Thymus (tissue), 11 donors: ENCODE results near the gene NDUFA11. TPM values are rescaled to one million over a fixed set of nuclear protein-coding genes. Genes with fewer than 3 reads are reported as not detected.
"Not testable (repeated sequence)": the region's sequence is repeated elsewhere in the genome, so short reads cannot be mapped to it uniquely, and the experiment has no call there.

Experiments
- DNase-seq, 9 donors: peaks; one replicate each; pipeline ENCODE4 v3.0.0-alpha.2; 2013; ENCODE audit warnings: low spot score in 9 of 9, low read depth in 6 of 9, missing footprints in 1 of 9
- H3K27ac ChIP-seq, 2 donors: one replicate each; pipeline ENCODE4 v1.5.1; 2013; ENCODE audit warnings: control low read depth in 1 of 2, low read depth in 1 of 2, low read length in 1 of 2, mild to moderate bottlenecking in 1 of 2, moderate library complexity in 1 of 2
- H3K27me3 ChIP-seq, 2 donors: one replicate each; pipeline ENCODE4 v1.5.1; 2013; ENCODE audit warnings: low read length in 1 of 2; ENCODE audit not compliant: control insufficient read depth in 2 of 2, insufficient read depth in 1 of 2
- H3K36me3 ChIP-seq, 2 donors: one replicate each; pipeline ENCODE4 v1.5.1; 2013; ENCODE audit warnings: low read length in 1 of 2, mild to moderate bottlenecking in 1 of 2, moderate library complexity in 1 of 2; ENCODE audit not compliant: control insufficient read depth in 2 of 2, insufficient read depth in 2 of 2
- H3K4me1 ChIP-seq, 2 donors: one replicate each; pipeline ENCODE4 v1.5.1; 2013; ENCODE audit warnings: low read length in 2 of 2; ENCODE audit not compliant: control insufficient read depth in 2 of 2, insufficient read depth in 2 of 2
- H3K4me3 ChIP-seq, 2 donors: one replicate each; pipeline ENCODE4 v1.5.1; 2013; ENCODE audit warnings: low read length in 2 of 2, control low read depth in 1 of 2, mild to moderate bottlenecking in 1 of 2
- H3K9me3 ChIP-seq, 2 donors: one replicate each; pipeline ENCODE4 v1.5.1; 2013; ENCODE audit warnings: low read length in 1 of 2, mild to moderate bottlenecking in 1 of 2; ENCODE audit not compliant: control insufficient read depth in 2 of 2, insufficient read depth in 1 of 2
- WGBS: extraction: QIAGEN DNeasy Blood & Tissue Kit; methylation state at CpG from one replicate; pipeline ENCODE4 v1.1.7; 2013; 5-methylcytosine and 5-hydroxymethylcytosine counted together
- polyA plus RNA-seq: library from polyadenylated mRNA; stranded (reverse); fragments of 200-250 nt; gene quantifications from one replicate; pipeline ENCODE4 v1.2.3, GENCODE V29; 2013
- total RNA-seq: library from RNA; stranded (reverse); fragments of 120-200 nt; gene quantifications from one replicate; pipeline ENCODE4 v1.2.4, GENCODE V29; 2013
- donor health status: healthy.

The NDUFA11 gene
- total and polyA plus RNA-seq, 2 donors: 218 to 292 TPM

DNA sequence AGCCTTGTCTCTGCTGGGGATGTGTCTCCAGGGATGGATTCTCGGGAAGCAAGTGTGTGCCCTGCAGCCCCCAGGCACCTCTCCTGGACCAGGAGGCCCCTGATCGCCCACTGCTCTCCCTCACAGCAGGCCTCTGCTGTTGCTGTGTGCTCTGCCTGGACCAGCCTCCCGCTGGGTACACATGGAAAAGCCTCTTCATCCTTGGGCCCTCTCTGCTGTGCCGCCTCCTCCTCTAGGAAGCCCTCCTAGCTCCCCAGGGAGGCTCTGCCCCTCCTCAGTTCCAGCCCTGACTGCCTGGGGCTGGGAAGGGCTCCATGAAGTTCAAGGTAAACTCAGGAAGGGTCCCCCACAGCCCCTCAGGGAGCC, 12.0 kb downstream of the NDUFA11 start:
- Histone ChIP-seq H3K4me1 (peaks cover 0 to 9% of the 10 kb centered on the region in 2 donors), H3K27me3 (peaks cover 0 to 30% of the 10 kb centered on the region in 2 donors), H3K9me3 (peaks cover 0 to 4% of the 10 kb centered on the region in 2 donors), H3K36me3 (peaks cover 16 to 24% of the 10 kb centered on the region in 2 donors), H3K4me3 (no peak overlapping the region), H3K27ac (no peak overlapping the region)
- DNase-seq: no peak
- 70% methylated on average over 4 of the region's 4 CpGs for WGBS

DNA sequence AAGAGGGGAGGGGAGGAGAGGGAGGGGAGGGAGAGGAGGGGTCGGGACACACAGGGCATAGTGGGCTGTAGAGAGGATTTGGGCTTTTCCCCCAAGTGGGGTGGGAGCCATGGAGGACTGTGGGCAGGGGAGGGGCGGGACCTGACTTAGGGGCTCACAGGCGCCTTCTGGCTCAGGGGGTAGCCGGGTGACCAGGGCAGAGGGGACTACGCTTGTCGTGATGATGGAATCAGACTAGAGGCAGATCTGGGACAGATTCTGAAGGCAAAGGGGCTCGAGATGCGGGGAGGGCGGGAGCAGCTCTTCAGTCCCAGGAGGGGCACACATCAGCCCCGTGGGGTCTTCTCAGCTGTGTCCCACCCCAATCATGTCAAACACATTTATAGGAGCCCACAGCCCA, 13.5 kb downstream of the NDUFA11 start:
- DNase-seq: no peak
- Histone ChIP-seq H3K4me3 (no peak overlapping the region), H3K9me3 (peaks cover 0 to 4% of the 10 kb centered on the region in 2 donors), H3K36me3 (peaks cover 5 to 9% of the 10 kb centered on the region in 2 donors), H3K4me1 (peaks cover 0 to 9% of the 10 kb centered on the region in 2 donors), H3K27ac (no peak overlapping the region), H3K27me3 (peaks cover 0 to 32% of the 10 kb centered on the region in 2 donors)
- 68% methylated on average over 10 of the region's 10 CpGs for WGBS

DNA sequence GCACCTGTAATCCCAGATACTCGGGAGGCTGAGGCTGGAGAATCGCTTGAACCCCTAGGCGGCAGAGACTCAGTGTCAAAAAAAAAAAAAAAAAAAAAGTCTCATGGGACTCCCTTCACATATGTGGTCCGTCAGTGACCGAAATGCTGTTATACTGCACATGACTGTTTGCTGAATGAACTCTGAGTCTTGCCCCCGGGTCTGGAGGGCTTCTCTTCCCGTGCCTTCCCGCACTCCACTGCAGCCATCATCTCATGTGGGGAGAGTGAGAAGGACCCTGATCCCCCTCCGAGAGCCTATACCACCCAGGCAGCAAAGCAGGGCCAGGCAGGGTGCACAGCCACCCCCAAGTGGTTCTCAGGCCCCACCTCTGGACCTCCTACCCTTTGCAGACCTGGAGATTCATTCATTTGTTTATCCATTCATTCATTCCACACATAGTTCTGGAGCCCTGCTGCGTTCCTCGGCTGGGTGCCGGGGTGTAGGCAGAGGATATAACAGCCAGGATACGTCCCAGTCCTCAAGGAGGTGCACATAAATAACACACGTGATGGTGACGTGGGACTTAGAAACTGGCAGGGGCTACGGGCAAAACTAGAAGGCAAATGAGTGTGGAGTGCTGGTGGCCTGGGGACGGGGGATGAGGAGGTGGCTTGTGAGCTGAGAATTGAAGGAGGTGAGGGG, 14.2 kb downstream of the NDUFA11 start:
- peaks cover 0 to 7% of the 10 kb centered on the region in 2 donors for H3K4me1 ChIP-seq
- peaks cover 0 to 3% of the 10 kb centered on the region in 2 donors for H3K36me3 ChIP-seq
- no peak overlapping the region for H3K27ac ChIP-seq
- H3K9me3 ChIP-seq: peaks cover 0 to 4% of the 10 kb centered on the region in 2 donors
- no peak overlapping the region for H3K4me3 ChIP-seq
- WGBS: 75% methylated on average over 17 of the region's 17 CpGs
- DNase-seq: no peak
- peaks cover 0 to 32% of the 10 kb centered on the region in 2 donors for H3K27me3 ChIP-seq

DNA sequence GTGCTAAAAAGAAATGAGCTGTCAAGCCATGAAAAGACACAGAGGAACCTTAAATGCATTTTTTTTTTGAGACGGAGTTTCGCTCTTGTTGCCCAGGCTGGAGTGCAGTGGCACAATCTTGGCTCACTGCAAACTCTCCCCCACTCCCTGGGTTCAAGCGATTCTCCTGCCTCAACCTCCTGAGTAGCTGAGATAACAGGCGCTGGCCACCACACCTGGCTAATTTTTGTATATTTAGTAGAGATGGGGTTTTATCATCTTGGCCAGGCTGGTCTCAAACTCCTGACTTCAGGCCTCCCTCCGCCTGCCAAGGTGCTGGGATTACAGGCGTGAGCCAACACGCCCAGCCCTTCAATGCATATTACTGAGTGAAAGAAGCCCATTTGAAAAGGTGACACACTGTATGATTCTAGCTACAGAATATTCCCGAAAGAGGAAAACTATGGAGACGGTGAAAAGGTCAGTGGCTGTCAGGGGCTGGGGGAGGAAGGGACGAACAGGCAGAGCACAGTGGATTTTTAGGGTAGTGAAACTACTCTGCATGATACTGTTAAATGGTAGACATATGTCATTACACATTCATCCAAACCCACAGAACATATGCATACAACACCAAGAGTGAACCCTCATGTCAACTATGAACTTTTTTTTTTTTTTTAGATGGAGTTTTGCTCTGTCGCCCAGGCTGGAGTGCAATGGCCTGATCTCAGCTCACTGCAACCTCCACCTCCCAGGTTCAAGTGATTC, 19.4 kb downstream of the NDUFA11 start:
- not testable (repeated sequence) for H3K4me1 ChIP-seq, H3K9me3 ChIP-seq, H3K27ac ChIP-seq, H3K36me3 ChIP-seq, H3K4me3 ChIP-seq, DNase-seq
- WGBS: 87% methylated on average over 11 of the region's 11 CpGs
- peaks cover 2 to 38% of the 10 kb centered on the region in 2 donors for H3K27me3 ChIP-seq

DNA sequence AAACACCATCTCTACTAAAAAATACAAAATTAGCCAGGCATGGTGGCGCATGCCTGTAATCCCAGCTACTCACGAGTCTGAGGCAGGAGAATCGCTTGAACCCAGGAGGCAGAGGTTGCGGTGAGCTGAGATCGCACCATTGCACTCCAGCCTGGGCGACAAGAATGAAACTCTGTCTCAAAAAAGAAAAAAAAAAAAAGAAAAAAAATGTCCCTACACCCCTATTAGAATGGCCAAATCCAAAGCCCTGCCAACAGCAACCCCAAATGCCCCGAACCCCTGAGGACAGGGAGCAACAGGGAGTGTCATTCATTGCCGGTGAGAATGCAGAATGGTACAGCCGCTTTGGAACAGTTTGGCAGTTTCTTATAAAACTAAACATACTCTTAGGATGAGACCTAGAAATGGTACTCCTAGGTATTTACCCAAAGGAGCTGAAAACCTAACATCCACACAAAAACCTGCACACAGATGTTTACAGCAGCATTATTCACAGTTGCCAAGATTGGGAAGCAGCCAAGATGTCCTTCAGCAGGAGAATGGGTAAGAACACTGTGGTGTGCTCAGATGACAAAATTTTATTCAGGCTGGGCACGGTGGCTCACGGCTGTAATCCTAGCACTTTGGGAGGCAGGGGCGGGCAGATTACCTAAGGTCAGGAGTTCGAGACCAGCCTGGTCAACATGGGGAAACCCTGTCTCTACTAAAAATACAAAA, 20.3 kb downstream of the NDUFA11 start:
- not testable (repeated sequence) for H3K4me1 ChIP-seq, H3K36me3 ChIP-seq, H3K9me3 ChIP-seq, H3K4me3 ChIP-seq, DNase-seq
- Histone ChIP-seq H3K27me3 (peaks cover 2 to 45% of the 10 kb centered on the region in 2 donors), H3K27ac (peak overlapping the region in 1 of 2 donors; percentile 2)
- whole genome bisulfite sequencing: 90% methylated on average over 13 of the region's 13 CpGs

DNA sequence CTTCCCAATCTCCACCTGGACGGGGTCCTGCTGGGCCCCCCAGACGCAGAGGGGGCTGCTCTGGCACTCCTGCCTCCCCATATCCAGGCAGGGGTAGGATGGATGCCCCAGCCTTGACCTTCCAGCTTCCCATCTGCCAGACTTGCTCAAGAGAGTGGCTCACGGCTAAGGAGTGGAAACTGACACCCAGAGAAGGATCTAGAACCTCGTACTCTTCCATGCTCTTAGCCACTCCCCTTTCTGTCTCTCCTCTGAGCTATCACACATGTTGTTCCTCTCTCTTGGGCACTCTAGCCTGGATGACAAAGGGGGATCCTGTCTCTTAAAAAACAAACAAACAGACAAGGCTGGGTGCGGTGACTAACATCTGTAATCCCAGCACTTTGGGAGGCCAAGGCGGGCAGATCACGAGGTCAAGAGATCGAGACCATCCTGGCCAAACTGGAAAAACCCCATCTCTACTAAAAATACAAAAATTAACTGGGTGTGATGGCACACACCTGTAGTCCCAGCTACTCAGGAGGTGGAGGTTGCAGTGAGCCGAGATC, 21.1 kb downstream of the NDUFA11 start:
- WGBS: 76% methylated on average over 9 of the region's 9 CpGs
- DNase-seq: no peak
- Histone ChIP-seq H3K4me3 (no peak overlapping the region), H3K4me1 (peaks cover 0 to 7% of the 10 kb centered on the region in 2 donors), H3K36me3 (no peaks in the 10 kb centered on the region), H3K27me3 (peaks cover 2 to 52% of the 10 kb centered on the region in 2 donors), H3K27ac (peak overlapping the region; percentile 10 to 16), H3K9me3 (no peaks in the 10 kb centered on the region)

DNA sequence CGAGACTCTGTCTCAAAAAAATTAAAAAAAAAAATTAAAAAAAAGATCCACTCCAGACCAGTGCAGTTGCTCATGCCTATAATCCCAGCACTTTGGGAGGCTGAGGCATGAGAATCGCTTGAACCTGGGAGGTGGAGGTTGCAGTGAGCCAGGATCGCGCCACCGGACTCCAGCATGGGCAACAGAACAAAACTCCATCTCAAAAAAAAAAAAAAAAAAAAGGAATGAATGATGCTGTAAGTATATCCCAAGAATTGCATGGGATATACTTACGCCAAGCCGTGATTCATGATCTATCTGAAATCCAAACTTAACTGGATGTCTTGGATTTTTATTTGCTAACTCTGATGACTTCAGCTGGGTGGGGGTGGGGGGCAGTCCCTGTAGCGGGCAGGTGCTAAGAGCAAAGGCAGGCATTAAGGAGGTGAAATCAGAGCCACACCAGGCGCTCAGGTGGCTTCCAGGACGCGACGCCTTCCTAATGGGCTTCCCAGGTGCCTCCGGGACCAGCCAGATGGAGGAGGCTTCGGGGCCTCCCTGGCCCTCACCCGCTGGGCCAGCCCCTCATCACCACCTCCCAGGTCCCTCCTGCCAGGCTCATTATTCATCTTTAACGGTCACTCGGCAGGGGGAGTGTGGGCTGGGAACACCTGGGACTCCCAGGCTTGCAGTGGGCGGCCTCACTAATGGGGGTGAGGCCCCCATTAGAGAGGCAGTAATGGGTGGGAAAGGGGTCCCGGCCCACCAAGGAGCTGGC, 21.9 kb downstream of the NDUFA11 start:
- Histone ChIP-seq H3K36me3 (no peaks in the 10 kb centered on the region), H3K9me3 (no peaks in the 10 kb centered on the region), H3K27ac (peak overlapping the region; percentile 10 to 16), H3K4me1 (peaks cover 0 to 7% of the 10 kb centered on the region in 2 donors), H3K4me3 (no peak overlapping the region), H3K27me3 (peaks cover 2 to 53% of the 10 kb centered on the region in 2 donors)
- no peak for DNase-seq
- 68% methylated on average over 19 of the region's 19 CpGs for WGBS

DNA sequence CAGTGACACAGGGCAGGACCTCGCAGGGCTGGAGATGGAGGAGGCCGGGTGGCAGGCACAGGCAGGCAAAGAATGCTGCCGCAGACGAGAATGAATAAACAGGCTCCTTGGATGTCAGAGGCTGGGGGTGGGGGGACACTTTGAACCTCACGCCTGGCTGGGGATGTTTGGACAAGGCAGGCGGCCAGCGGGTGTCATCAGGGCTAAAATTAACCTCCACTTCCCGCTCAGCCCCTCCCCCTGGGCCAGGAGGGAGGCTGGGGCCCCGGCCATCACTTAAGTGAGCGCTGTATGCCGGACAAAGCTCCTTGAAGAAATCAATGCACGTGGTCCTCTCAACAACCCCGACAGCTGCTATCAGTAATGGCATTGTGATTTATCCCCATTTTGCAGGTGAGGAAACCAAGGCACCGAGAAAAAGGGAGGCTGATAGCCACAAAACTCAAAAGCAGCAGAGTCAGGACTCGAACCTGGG, 22.9 kb downstream of the NDUFA11 start:
- no peak for DNase-seq
- 23% methylated on average over 15 of the region's 15 CpGs for WGBS
- H3K27me3 ChIP-seq: peaks cover 2 to 55% of the 10 kb centered on the region in 2 donors
- H3K27ac ChIP-seq: peak overlapping the region in 1 of 2 donors; percentile 70
- no peak overlapping the region for H3K4me3 ChIP-seq
- H3K4me1 ChIP-seq: peaks cover 0 to 7% of the 10 kb centered on the region in 2 donors
- no peaks in the 10 kb centered on the region for H3K9me3 ChIP-seq
- no peaks in the 10 kb centered on the region for H3K36me3 ChIP-seq
